GM12892 (cell line): ENCODE measurements around the gene NANOS3.
"Not testable (repeated sequence)": the region's sequence is repeated elsewhere in the genome, so short reads cannot be mapped to it uniquely, and the experiment has no call there.

ENCODE experiments used
- POLR2AphosphoS5 ChIP-seq: IDR thresholded peaks from 2 replicates; pipeline ENCODE4 v1.6.1; 2011; ENCODE audit warnings: low read depth, low read length, control low read depth
- TAF1 ChIP-seq: IDR thresholded peaks from 2 replicates; pipeline ENCODE4 v1.6.1; 2011; ENCODE audit warnings: low read depth, mild to moderate bottlenecking, control low read depth, low read length, borderline replicate concordance

- not testable (repeated sequence) for TF ChIP-seq TAF1, POLR2AphosphoS5
Measured at GRCh38 chr19:13922118-13922517, 45.2 kb downstream of the NANOS3 start.
